ENCODE measurements around the gene C19orf67. TPM values are rescaled to one million over a fixed set of nuclear protein-coding genes. Genes with fewer than 3 reads are reported as not detected.
"Not testable (repeated sequence)": the region's sequence is repeated elsewhere in the genome, so short reads cannot be mapped to it uniquely, and the experiment has no call there.

Gene C19orf67
- total and polyA plus RNA-seq, 10 donors: 4.9 TPM; not detected in 9

- Histone ChIP-seq H3K27ac (no peak overlapping the region), H3K9me3 (no peaks in the 10 kb centered on the region), H3K4me3 (no peak overlapping the region), H3K36me3 (peaks cover 0 to 97% (median 32%) of the 10 kb centered on the region in 6 donors), H3K4me1 (peaks cover 4 to 51% (median 11%) of the 10 kb centered on the region in 6 donors), H3K27me3 (replicated peaks in 1 of 7) (no peaks in the 10 kb centered on the region)
- TF ChIP-seq POLR2A (IDR thresholded peaks at IDR 0.05) (no peak), POLR2AphosphoS5 (IDR thresholded peaks at IDR 0.05) (no peak)
- TF ChIP-seq, protein P1, sequence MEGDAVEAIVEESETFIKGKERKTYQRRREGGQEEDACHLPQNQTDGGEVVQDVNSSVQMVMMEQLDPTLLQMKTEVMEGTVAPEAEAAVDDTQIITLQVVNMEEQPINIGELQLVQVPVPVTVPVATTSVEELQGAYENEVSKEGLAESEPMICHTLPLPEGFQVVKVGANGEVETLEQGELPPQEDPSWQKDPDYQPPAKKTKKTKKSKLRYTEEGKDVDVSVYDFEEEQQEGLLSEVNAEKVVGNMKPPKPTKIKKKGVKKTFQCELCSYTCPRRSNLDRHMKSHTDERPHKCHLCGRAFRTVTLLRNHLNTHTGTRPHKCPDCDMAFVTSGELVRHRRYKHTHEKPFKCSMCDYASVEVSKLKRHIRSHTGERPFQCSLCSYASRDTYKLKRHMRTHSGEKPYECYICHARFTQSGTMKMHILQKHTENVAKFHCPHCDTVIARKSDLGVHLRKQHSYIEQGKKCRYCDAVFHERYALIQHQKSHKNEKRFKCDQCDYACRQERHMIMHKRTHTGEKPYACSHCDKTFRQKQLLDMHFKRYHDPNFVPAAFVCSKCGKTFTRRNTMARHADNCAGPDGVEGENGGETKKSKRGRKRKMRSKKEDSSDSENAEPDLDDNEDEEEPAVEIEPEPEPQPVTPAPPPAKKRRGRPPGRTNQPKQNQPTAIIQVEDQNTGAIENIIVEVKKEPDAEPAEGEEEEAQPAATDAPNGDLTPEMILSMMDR (IDR thresholded peaks at IDR 0.05 in 8 of 11, conservative IDR thresholded peaks at IDR 0.05 in 3 of 11): no peak
- DNase-seq: no peak
- 92 to 95% (median 93%) methylated on average over 7 of the region's 7 CpGs for WGBS, 5 donors
- intact Hi-C loops (cut with DNase I; ENCODE audit: low total_unique reads): loop anchor here (10.0 kb wide), 1 partner anchor 84 kb away; the partner anchor contains the start of gene DCAF15
These were observed 46.4 kb downstream of the C19orf67 start for GRCh38 chr19:14039181-14039580.

DNA sequence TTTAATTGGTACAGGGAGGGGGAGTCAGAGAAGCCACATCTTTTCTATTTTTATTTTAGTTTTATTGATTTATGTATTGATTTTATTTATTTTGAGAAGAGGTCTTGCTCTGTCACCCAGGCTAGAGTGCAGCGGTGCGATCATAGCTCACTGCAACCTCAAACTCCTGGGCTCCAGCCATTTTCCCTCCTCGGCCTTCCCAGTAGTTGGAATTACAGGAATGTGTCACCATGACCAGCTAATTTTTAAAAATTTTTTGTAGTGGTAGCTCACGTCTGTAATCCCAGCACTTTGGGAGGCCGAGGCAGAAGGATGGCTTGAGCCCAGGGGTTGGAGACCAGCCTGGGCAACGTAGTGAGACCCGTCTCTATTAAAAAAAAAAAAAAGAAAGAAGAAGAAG is 49.9 kb downstream of the C19orf67 start:
- Histone ChIP-seq H3K9me3 (no peaks in the 10 kb centered on the region), H3K27me3 (replicated peaks in 1 of 7) (no peaks in the 10 kb centered on the region), H3K36me3 (peaks cover 0 to 63% (median 21%) of the 10 kb centered on the region in 6 donors), H3K4me3 (no peak overlapping the region), H3K4me1 (peaks cover 5 to 64% (median 29%) of the 10 kb centered on the region in 6 donors), H3K27ac (no peak overlapping the region)
- TF ChIP-seq, protein P1 (IDR thresholded peaks at IDR 0.05 in 8 of 11, conservative IDR thresholded peaks at IDR 0.05 in 3 of 11): no peak
- 88 to 92% (median 91%) methylated on average over 7 of the region's 7 CpGs for WGBS, 5 donors
- no peak for DNase-seq
- intact Hi-C loops (cut with DNase I; ENCODE audit: low total_unique reads): loop anchor here (10.0 kb wide), 1 partner anchor 81 kb away; the partner anchor contains the start of gene DCAF15

- peaks cover 0 to 58% (median 20%) of the 10 kb centered on the region in 6 donors for H3K36me3 ChIP-seq
- H3K27ac ChIP-seq; H3K9me3 ChIP-seq; DNase-seq; H3K4me3 ChIP-seq; H3K27me3 ChIP-seq (replicated peaks in 1 of 7): not testable (repeated sequence)
- intact Hi-C loops (cut with DNase I; ENCODE audit: low total_unique reads): loop anchor here (10.0 kb wide), 1 partner anchor 80 kb away; the partner anchor contains the start of gene DCAF15
- peaks cover 5 to 69% (median 31%) of the 10 kb centered on the region in 6 donors for H3K4me1 ChIP-seq
- WGBS, 5 donors: 93 to 97% (median 95%) methylated on average over 12 of the region's 12 CpGs
These were observed 50.4 kb downstream of the C19orf67 start for GRCh38 chr19:14035159-14035558.

- TF ChIP-seq, protein P1 (IDR thresholded peaks at IDR 0.05 in 8 of 11, conservative IDR thresholded peaks at IDR 0.05 in 3 of 11): no peak
- TF ChIP-seq POLR2A (IDR thresholded peaks at IDR 0.05) (no peak), POLR2AphosphoS5 (IDR thresholded peaks at IDR 0.05) (no peak)
- H3K27ac ChIP-seq: no peak overlapping the region
- H3K36me3 ChIP-seq: peaks cover 0 to 46% (median 10%) of the 10 kb centered on the region in 6 donors
- intact Hi-C loops (cut with DNase I; ENCODE audit: low total_unique reads): loop anchor here (10.0 kb wide), 1 partner anchor 79 kb away; the partner anchor contains the start of gene DCAF15
- no peaks in the 10 kb centered on the region for H3K9me3 ChIP-seq
- no peak for DNase-seq
- H3K4me1 ChIP-seq: peaks cover 5 to 71% (median 31%) of the 10 kb centered on the region in 6 donors
- H3K27me3 ChIP-seq (replicated peaks in 1 of 7): no peaks in the 10 kb centered on the region
- 88 to 98% (median 94%) methylated on average over 2 of the region's 2 CpGs for WGBS, 5 donors
- H3K4me3 ChIP-seq: no peak overlapping the region
These were observed 51.6 kb downstream of the C19orf67 start for GRCh38 chr19:14033946-14034345.

All from spleen (tissue), 11 donors.